GM12864 (cell line): ENCODE measurements around the gene COX5B.
A peak's percentile ranks its signal among the peaks of the same experiment; 100 is the strongest.

Source experiments
- DNase-seq: peaks from one replicate; pipeline ENCODE4 v3.0.0-alpha.2; 2011; ENCODE audit warnings: low read depth
- H3K4me3 ChIP-seq: 2 replicates; pipeline ENCODE4 v1.5.1; 2011; ENCODE audit warnings: mild to moderate bottlenecking, low read depth, low read length, control low read depth
- CTCF ChIP-seq: IDR thresholded peaks from 2 replicates; pipeline ENCODE4 v1.5.1; 2011; ENCODE audit warnings: low read depth, mild to moderate bottlenecking, moderate library complexity, low read length, control low read depth, inconsistent platforms; ENCODE audit errors: missing control alignments

COX5B gene

GRCh38 chr2:97644023-97644717 is 1.7 kb upstream of the COX5B start:
- no peak overlapping the region for H3K4me3 ChIP-seq
- DNase-seq: no peak
- no peak for TF ChIP-seq CTCF

GRCh38 chr2:97645112-97645694 is 659 bp upstream of the COX5B start:
- peak overlapping the region; percentile 93 for H3K4me3 ChIP-seq
- no peak for TF ChIP-seq CTCF
- peak; percentile 19 for DNase-seq

- TF ChIP-seq CTCF: no peak
Observed at GRCh38 chr2:97646977-97647376, 1.1 kb downstream of the COX5B start.

GRCh38 chr2:97651114-97651513 is 5.3 kb downstream of the COX5B start:
- no peak for TF ChIP-seq CTCF
- DNase-seq: no peak
- no peak overlapping the region for H3K4me3 ChIP-seq

More at GRCh38 chr2:97646977-97647376, 1.1 kb downstream of the COX5B start:
- peak overlapping the region; percentile 93 for H3K4me3 ChIP-seq
- DNase-seq: no peak

- no peak overlapping the region for H3K4me3 ChIP-seq
- no peak for DNase-seq
- TF ChIP-seq CTCF: no peak
Observed at GRCh38 chr2:97653473-97653872, 7.6 kb downstream of the COX5B start.

- no peak overlapping the region for H3K4me3 ChIP-seq
- no peak for TF ChIP-seq CTCF
- DNase-seq: no peak
Observed at GRCh38 chr2:97653874-97654273, 8.0 kb downstream of the COX5B start.

- no peak overlapping the region for H3K4me3 ChIP-seq
- DNase-seq: no peak
- TF ChIP-seq CTCF: no peak
Observed at GRCh38 chr2:97654309-97654708, 8.4 kb downstream of the COX5B start.
